NAMALWA (cell line): Measurements from ENCODE around the gene SLC26A2.
"Not testable (repeated sequence)": the region's sequence is repeated elsewhere in the genome, so short reads cannot be mapped to it uniquely, and the experiment has no call there.

Source experiments
- DNase-seq: peaks from one replicate; pipeline ENCODE4 v3.0.0-alpha.2; 2015; ENCODE audit warnings: low spot score

SLC26A2 gene

GRCh38 chr5:150006318-150006717 lies 45.8 kb downstream of the SLC26A2 start:
- DNase-seq = no peak

DNA sequence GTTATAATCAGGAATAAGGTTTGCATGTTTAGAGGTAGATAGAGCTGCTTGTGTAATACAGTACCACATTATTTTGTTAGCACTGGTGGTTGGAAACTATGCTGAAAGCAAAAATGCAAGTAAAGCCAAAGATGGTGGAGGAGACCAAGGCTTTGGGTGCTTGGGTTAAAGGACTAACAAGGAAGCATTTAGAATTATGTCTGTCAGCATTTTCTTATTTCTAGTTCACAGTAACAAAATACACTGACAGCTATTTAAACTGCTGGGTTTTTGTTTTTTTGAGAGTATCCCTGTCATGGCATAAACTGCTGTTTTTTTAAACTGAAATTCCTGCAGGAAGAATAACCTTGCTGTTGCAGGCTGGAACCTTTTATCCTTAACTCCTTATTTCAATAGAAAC lies 46.5 kb downstream of the SLC26A2 start:
- no peak for DNase-seq

DNA sequence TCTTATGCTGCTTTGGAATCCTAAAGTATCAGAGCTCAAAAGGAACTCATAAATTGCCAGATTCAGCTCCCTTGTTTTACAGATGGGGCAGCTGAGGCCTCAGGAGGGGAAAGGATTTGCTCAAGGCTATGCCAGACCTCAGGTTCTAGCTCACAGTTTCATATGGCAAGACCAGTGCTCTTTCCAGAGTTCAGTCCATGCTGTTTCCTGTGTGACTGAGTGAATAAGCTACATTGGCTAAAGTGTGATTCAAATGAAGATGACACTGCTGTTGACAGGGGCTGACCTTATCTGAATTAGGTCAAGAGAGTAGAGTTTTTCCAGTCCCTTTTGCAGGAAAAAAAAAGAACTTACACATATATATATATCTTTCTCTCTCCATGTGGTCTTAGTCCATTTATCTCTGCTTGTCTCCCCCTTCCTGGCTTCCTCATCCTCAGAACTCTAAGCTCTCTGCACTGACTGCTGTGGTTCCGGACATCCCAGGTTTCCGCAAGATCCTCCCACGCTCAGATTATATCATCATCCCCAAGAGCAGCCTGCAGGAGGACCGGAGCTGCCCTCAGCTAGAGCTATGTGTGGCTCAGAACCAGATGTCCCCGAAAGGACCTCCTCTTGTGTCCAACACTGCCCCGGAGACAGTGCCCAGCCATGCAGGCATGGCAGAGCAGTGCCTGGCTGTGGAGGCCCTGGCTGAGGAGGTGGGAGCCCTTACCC lies 49.3 kb downstream of the SLC26A2 start:
- DNase-seq = no peak

DNA sequence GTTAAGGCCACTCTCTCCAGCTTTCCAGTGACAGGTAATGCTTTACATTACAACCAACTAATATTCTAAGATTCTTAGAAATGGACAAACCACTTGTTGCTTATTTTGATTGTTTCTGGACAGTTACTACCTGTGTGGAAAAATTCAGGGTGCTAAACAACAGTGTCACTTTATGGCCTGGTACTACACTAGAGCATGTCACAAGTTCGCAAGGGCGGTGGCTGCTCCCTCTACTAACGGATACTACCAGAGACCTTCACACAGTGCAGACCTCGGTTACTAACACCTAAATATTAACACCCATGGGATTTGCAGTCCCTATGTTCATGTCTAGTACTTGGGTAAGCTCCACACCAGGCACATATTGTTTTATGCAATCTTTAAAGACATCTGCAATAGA lies 53.4 kb downstream of the SLC26A2 start:
- DNase-seq = no peak

- DNase-seq = no peak
Observed at GRCh38 chr5:150014456-150014855, 53.9 kb downstream of the SLC26A2 start.

DNA sequence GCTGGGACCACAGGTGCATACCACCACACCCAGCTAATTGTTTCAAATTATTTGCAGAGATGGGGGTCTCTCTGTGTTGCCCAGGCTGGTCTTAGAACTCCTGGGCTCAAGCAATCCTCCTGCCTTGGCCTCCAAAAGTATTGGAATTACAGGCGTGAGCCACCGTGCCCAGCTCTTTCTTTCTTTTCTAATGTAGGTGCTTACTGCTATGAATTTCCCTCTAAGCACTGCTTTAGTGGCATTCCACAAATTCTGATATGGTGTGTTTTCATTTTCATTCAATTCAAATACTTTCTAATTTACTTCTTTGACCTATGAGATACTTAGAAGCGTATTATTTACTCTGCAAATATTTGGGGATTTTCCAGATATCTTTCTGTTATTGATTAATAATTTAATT lies 54.9 kb downstream of the SLC26A2 start:
- no peak for DNase-seq

- DNase-seq = no peak
Observed at GRCh38 chr5:150016537-150016936, 56.0 kb downstream of the SLC26A2 start.

DNA sequence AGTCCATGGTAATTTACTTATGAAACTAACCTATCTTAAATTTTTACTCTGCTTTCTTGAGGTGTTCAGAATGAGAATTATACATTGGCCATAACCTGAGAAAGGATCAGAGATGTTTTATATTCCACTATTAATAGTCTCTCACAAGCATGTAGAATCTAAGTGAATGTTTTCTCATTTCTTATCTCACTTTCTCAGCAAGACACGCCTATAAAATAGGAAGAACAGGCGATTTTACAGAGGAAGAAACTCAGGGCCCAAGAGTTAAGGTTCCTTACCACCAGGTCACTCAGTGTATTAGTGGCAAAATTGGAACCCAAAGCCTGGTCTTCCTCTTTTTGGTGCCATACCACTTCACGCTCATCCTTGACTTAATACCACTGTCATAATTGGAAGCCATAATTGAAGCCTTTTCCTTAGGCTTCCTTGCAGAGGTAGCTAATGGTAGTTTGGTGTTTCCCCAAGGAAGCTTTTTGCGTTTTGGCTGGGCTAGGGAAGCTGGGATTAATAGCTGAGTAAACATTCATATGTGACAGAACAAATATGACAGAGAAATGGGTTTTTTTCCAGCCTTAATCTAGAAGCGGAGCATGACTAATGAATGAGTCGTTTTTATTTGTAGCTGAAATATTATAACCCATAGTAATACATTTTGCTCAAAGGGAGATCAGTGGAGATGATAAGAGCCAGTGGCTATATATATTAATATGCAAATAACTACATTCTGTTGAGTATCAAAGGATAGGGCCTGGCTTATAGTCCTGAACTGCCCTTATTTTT lies 56.9 kb downstream of the SLC26A2 start:
- no peak for DNase-seq

DNA sequence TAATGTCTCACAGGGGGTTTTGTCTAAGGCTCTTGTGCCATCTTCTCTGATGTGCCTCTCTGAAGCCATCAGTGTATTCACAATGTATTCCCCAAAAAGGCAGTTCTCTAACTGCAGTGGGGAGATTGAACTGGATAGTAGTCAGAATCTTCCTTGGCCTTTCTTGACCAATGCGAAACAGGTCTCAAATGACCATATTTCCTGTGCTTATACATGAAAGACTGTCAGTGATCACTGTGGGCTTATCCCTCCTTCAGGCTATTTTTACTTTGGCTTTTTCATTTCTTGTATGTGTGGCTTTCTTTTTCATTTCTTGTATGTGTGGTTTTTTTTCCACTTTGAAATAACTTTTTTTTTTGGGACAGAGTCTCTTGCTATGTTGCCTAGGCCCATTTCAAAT lies 59.7 kb downstream of the SLC26A2 start:
- no peak for DNase-seq

- DNase-seq = no peak
Observed at GRCh38 chr5:150021491-150022157, 61.1 kb downstream of the SLC26A2 start.

DNA sequence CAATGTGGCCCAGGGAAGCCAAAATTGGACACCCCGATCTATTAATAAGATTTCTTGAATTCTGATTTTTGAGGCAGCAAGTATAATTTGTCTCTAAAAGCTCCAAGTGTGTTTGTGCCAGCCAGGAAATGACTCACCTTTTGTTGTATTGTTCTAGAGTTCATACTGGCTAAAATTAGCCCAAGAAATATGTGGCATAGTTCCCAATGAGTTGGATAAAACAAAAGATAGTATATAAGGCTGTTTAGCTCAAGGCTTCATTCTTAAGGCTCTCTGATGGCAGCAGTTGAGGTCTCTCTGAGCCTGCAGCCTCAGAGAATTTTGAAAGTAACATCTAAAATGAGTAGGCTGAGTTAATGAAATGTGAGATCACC lies 61.6 kb downstream of the SLC26A2 start:
- no peak for DNase-seq

DNA sequence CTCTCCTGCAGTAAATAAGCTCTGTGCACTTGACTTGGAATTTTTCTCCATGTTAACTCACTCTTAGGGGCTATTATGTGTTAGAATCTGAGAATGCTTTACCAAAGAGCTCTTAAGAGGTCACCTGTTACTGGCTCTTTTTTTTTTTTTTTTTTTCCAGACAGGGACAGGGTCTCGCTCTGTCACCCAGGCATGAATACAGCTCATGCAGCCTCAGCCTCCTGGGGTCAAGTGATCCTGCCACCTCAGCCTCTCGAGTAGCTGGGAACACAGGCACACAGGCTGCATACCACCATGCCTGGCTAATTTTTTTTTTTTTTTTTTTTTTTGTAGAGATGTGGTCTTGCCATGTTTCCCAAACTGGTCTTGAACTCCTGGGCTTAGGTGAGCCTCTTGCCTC lies 62.1 kb downstream of the SLC26A2 start:
- DNase-seq = no peak

- DNase-seq = no peak
Observed at GRCh38 chr5:150023136-150023535, 62.6 kb downstream of the SLC26A2 start.

- DNase-seq = no peak
Observed at GRCh38 chr5:150024346-150024984, 63.9 kb downstream of the SLC26A2 start.

DNA sequence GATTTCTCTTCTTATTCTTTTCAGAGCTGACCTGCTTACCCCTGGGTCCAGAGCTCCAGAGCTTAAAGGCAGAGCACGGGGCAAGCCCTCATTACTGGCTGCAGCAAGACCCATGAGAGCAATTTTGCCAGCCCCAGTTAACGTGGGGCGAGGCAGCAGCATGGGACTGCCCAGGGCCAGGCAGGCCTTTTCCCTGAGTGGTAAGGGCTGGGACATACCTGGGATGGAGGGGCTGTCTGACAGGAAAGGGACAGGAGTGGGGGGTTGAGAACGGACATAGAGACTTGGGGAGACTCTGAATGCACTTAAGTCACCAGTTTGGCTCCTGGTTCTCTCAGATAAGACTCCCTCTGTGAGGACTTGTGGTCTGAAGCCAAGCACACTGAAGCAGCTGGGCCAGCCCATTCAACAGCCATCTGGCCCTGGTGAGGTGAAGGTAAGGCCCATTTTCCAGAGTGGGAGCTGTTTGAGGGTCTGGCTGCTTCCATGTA lies 66.2 kb downstream of the SLC26A2 start:
- no peak for DNase-seq

- DNase-seq = not testable (repeated sequence)
Observed at GRCh38 chr5:150028047-150028446, 67.5 kb downstream of the SLC26A2 start.

DNA sequence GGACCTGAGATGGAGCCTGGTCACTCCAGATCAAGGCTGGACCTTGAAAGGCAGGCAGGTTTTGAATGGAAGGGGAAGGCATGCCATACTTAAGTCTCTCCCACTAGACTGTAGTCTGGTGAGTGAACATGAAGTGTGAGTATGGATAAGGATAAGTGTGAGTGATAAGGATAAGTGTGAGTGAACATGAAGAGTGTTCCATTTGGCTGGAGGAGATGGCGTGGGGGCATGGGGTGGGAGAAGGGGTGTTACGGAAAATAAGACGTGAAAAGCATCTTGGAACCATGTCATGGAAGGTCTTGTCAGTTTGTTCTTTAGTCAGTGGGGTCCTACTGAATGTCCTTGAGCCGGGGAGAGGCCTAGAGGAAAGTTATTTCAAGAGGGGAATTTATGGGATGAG lies 72.8 kb downstream of the SLC26A2 start:
- no peak for DNase-seq

GRCh38 chr5:150034662-150035061 lies 74.1 kb downstream of the SLC26A2 start:
- no peak for DNase-seq

- DNase-seq = peak; percentile 62
Observed at GRCh38 chr5:150035139-150035895, 74.8 kb downstream of the SLC26A2 start.

GRCh38 chr5:150036513-150036912 lies 76.0 kb downstream of the SLC26A2 start:
- no peak for DNase-seq
